ENCODE results near the gene IFITM2. TPM values are rescaled to one million over a fixed set of nuclear protein-coding genes. Genes with fewer than 3 reads are reported as not detected.
"Not testable (repeated sequence)": the region's sequence is repeated elsewhere in the genome, so short reads cannot be mapped to it uniquely, and the experiment has no call there.

The IFITM2 gene
- total RNA-seq, 1 donor from 2014 or later, result 408 TPM

- DNase-seq (ENCODE audit: low spot score), result not testable (repeated sequence)
These were observed 1.4 kb downstream of the IFITM2 start for GRCh38 chr11:308740-309665.

DNA sequence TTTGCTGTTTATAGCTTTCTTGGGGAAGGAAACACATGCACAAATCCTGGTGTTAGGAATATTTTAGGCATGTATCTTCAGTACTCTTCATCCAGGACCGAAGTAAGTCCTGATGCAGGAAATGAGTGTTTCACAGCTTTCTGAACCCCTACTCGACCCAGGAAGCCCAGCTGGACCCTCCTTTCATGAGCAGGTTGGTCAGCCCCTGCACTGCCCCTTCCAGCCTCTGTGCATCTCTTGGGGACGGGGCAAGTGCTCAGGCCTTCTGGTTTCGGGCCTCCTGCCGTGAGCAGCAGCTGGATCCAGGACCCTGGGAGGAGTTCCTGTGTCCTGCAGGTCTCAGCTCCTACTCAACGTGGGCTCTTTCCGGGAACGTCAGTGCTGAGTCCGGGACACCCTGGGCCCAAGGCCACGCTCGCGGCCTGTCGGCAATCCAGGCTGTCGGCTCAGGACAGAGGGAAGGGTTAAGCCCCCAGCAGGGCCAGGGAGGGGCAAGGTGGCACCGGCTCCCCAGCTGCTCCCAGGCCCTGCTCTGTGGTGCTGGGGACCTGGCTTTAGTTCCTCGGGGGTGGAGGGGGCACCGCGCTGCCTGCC is 2.5 kb downstream of the IFITM2 start:
- not testable (repeated sequence) for DNase-seq (ENCODE audit: low spot score)

- DNase-seq (ENCODE audit: low spot score), result not testable (repeated sequence)
These were observed 3.6 kb downstream of the IFITM2 start for GRCh38 chr11:311013-311748.

- DNase-seq (ENCODE audit: low spot score), result no peak
These were observed 4.6 kb downstream of the IFITM2 start for GRCh38 chr11:312092-312816.

DNA sequence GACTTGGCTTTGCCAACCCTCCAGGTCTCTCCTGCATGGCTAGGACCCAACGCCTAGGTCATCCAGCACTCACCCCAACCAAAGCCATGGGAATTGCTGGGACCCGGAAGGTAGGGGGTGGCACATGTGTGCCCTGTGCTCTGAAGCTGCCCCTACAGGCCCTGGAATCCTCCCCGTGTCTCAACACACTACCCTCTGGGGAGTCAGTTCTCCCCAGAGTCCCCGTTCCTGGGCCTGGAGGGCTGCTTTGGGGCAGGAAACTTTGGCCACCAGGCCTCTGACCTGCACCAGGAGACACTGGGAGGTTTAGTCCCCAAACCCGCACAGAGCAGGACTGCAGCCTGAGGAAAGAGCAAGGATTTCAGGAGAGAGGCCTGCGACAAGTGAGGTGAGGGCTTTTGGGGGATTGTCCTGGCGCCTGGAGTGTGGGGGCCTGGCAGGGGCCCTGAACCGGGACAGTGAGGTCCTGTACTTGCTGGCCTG is 5.7 kb downstream of the IFITM2 start:
- no peak for DNase-seq (ENCODE audit: low spot score)

- DNase-seq (ENCODE audit: low spot score), result no peak
These were observed 6.4 kb downstream of the IFITM2 start, which contains the start of gene IFITM1 for GRCh38 chr11:313787-314553. TSS of gene IFITM1 (plus strand) at chr11:314040. CDS start at chr11:314171, 131 bp downstream.

DNA sequence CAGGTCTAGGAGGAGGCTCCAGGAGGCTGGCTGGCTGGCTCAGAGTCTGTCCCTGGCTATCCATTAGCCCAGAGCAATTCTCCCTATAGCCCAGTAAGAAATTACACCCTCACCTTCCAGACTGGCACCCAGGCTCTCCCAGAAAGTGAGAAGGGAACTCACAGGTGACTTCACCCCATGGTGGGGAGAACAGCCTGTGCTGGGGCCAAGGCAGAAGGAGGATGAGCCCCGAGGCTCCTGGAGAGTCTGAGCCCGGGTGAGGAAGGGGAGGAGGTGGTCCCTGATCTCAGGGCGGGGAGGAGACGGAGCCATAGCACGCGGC is 6.9 kb downstream of the IFITM2 start:
- DNase-seq (ENCODE audit: low spot score), result not testable (repeated sequence)

DNA sequence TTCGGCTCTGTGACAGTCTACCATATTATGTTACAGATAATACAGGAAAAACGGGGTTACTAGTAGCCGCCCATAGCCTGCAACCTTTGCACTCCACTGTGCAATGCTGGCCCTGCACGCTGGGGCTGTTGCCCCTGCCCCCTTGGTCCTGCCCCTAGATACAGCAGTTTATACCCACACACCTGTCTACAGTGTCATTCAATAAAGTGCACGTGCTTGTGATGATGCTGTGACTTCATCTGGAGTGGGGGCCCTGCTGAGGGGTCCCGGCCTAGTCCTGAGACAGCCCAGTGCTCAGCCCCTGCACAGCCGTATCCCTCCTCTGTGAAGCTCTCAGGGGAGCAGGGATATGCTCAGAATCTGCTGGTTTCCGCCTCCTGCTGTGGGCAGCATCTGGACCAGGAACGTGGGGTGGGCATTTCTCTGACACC is 7.5 kb downstream of the IFITM2 start:
- no peak for DNase-seq (ENCODE audit: low spot score)

DNA sequence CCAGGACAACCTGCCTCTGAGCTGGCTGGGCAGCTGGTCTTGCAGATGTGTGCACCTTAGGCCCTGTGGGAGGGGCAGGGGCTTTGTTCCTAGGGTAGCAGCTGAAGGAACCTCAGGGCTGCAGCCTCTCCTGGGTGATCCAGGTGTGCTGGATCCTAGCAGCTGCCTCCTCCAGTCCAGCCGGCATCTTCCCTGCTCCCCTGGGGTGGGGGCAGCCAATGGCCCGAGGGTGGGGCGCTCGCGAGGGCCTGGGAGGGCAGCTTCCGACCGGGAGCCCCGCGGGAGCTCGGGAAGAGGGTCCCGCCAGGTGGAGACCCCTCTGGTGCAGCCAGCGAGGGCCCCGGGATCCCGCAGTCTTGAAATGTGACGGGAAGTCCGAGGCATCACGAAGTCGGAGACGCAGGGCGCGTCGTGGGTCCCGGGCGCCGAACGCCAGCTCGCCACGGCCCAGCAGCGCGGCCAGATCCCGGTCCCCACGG is 7.9 kb downstream of the IFITM2 start:
- no peak for DNase-seq (ENCODE audit: low spot score)

GRCh38 chr11:316031-316701 is 8.6 kb downstream of the IFITM2 start:
- DNase-seq (ENCODE audit: low spot score), result no peak

DNA sequence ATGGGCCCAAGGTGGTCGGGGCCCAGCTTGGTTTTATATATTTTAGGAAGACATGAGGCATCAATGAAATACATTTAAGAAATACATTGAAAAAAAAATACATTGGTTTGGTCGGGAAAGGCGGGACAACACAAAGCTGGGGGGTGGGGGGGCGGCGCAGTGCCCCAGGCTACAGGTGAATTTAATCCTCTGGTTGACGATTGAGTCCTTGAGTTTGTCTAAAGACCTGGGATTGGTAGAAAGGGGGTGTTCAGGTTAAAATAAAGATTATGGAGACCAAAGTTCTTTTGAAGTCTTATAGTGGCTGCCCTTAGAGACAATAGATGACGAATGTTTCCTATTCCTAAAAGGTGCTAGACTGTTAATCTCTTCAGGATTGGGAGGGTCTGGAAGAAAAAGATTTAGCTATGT is 9.3 kb downstream of the IFITM2 start:
- DNase-seq (ENCODE audit: low spot score), result no peak

- not testable (repeated sequence) for DNase-seq (ENCODE audit: low spot score)
These were observed 10.2 kb downstream of the IFITM2 start for GRCh38 chr11:317668-318404.

DNA sequence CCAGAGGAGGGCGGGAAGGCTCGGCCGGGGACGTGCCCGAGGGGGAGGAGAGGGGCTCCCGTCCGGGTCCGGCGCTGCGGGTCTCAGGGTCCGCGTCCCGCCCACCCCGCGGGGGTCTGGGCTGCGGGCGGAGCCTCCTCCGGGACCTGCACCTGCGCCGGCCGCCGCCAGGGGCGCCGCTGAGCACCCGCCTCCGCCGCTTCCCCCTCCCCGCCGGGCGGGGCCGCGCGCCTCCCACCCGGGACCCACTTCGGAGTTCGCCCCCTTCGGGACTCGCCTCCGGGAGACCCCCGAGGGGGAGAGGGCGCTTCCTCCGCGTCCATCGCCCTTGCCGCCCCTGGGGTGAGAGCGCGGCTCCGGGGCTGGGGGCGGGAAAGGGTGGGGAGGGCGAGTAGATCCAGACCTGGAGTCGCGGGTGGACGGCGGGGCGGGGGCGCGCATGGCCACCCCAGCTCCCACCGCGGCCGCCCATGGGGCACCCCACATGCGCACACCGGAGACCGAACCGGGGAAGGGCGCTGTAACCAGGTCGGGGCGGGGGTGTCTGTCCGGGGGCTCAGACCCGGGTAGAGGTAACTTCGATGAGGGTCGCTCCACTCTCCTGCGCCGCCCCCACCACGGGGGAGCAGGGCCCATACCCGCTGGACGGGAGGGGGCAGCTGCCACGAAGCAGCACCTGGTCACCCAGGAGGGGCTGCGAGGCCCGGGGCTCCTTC is 10.9 kb downstream of the IFITM2 start:
- not testable (repeated sequence) for DNase-seq (ENCODE audit: low spot score)

DNA sequence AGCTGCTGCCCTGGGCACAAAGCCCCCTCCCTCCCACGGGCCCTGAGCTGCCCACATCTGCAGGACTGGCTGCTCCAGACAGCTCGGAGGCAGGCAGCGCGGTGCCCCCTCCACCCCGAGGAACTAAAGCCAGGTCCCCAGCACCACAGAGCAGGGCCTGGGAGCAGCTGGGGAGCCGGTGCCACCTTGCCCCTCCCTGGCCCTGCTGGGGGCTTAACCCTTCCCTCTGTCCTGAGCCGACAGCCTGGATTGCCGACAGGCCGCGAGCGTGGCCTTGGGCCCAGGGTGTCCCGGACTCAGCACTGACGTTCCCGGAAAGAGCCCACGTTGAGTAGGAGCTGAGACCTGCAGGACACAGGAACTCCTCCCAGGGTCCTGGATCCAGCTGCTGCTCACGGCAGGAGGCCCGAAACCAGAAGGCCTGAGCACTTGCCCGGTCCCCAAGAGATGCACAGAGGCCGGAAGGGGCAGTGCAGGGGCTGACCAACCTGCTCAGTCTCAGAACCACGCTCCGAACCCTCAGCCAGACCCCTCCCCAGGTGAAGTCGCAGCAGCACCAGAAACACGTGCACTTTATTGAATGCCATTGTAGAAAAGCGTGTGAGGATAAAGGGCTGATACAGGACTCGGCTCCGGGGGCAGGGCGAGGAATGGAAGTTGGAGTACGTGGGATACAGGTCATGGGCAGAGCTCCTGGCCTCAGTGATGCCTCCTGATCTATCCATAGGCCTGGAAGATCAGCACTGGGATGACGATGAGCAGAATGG is 11.7 kb downstream of the IFITM2 start:
- DNase-seq (ENCODE audit: low spot score), result not testable (repeated sequence)

DNA sequence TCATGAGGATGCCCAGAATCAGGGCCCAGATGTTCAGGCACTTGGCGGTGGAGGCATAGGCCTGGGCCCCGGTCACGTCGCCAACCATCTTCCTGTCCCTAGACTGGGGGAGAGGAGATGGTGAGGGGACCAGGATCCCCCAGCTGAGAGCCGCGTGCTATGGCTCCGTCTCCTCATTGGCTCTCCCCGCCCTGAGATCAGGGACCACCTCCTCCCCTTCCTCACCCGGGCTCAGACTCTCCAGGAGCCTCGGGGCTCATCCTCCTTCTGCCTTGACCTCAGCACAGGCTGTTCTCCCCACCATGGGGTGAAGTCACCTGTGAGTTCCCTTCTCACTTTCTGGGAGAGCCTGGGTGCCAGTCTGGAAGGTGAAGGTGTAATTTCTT is 12.3 kb downstream of the IFITM2 start:
- not testable (repeated sequence) for DNase-seq (ENCODE audit: low spot score)

DNA sequence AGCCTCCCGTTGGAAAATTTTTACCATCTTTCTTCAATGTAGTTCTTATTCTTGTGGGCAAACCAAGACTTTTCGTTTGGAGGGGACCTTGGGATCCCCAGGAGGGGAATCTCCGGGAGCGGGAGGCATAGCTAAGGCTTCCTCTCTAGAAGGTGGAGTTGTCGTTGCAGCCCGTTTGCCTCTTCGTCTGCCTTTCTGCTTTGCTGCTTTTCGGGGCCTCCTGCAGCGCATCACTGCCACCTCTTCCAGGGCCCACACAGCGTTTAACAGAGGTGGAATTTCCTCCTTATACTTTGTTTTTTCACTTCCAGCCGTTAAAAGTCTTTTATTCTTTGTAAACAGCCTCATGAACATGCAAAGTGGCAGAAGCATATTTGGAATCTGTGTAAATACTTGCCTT is 16.5 kb downstream of the IFITM2 start:
- no peak for DNase-seq (ENCODE audit: low spot score)

GRCh38 chr11:324593-325517 is 17.2 kb downstream of the IFITM2 start:
- not testable (repeated sequence) for DNase-seq (ENCODE audit: low spot score)

Data from ureter (tissue), 1 donor.